ENCODE results near the gene CCDC197. TPM values are rescaled to one million over a fixed set of nuclear protein-coding genes. Genes with fewer than 3 reads are reported as not detected.

The CCDC197 gene
- total and polyA plus RNA-seq, 5 donors from 2014 or later, result not detected

DNA sequence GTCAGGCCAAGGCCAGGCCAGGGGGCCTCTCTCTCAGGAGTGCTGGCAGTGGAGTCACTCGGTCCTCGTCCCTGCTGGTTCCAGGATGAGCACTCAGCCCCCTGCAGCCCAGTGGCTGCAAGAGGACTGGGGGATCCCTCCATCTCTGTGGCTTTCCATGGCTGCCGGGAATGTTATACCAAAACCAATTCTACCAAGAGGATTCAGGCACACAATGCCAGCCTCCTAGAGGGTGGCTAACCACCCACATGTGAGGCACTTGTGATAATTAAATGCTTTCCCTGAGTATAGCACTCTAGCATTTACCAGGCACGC lies 42.6 kb upstream of the CCDC197 start:
- peak overlapping the region; percentile 77 for H3K4me3 ChIP-seq (ENCODE audit: low read depth, low read length)
- H3K4me1 Mint-ChIP-seq, result peaks cover 11 to 74% (median 45%) of the 10 kb centered on the region in 4 donors
- H3K36me3 Mint-ChIP-seq, result no peaks in the 10 kb centered on the region
- no peaks in the 10 kb centered on the region for H3K9me3 Mint-ChIP-seq
- no peak for DNase-seq
- H3K27ac Mint-ChIP-seq, result peak overlapping the region; percentile 94 to 95 (median 95)
- H3K36me3 ChIP-seq (ENCODE audit: control insufficient read depth, insufficient read depth, low read length), result peaks cover 7% of the 10 kb centered on the region
- peaks cover 4% of the 10 kb centered on the region for H3K27me3 Mint-ChIP-seq
- ATAC-seq (ENCODE audit: low read depth in 2 of 2), result no peak
- peaks cover 65% of the 10 kb centered on the region for H3K4me1 ChIP-seq (ENCODE audit: control insufficient read depth, insufficient read depth, low read length, poor library complexity, severe bottlenecking)
- H3K4me3 Mint-ChIP-seq, result peak overlapping the region; percentile 78 to 92 (median 82)
- H3K9me3 ChIP-seq (ENCODE audit: control insufficient read depth in 2 of 2, low read length in 2 of 2), result no peaks in the 10 kb centered on the region
- H3K27me3 ChIP-seq (ENCODE audit: control insufficient read depth, insufficient read depth, low read length), result no peaks in the 10 kb centered on the region
- no peak overlapping the region for H3K27ac ChIP-seq (ENCODE audit: insufficient read depth, low read length, poor library complexity, severe bottlenecking)

DNA sequence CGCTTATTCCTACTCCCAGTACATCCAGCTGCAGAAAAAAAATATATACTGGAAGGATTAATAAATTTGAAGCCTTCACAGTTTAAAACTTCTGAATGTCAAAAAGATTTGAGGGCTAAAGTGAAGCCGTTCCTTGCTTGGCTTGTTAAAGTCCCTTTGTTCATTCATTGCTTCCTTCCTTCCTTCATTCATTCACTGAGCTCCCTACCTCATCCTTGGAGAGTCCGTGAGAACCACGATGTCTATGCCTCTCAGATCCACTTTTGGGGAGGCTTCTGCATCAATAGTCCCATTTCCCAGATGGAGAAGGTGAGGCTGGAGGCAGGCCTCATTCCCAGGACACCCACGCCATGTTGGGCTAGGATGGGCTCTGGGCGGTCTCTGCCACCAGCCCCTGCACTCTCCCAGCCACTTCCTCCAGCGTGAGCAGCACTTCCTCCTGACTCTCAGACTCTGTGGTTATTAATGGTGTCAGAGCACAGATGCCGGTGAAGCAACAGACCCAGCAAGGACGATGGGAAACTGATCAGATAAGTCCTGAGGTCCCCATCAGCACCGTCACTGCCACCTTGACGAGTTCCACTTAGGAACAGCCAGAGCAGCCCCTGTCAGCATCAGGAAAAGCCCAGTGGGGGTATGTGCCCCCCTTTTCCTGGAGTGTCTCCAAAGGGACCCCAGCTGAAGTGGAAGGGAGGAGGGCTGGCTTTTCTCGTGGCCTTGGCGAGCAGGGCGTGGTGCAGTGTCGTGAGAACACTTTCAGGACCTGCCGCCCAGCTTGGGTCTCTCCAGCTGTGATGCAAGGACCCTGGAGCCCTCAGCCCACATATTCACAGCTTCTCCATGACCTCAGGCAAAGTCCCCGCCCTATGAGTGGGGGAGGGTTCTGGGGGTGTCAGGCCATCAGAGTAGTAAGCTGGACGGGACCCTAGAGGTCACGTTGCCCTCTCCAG lies 41.9 kb upstream of the CCDC197 start:
- ATAC-seq (ENCODE audit: low read depth in 2 of 2), result peak; percentile 50 to 53
- Histone ChIP-seq H3K27ac (ENCODE audit: insufficient read depth, low read length, poor library complexity, severe bottlenecking) (peak overlapping the region; percentile 79), H3K4me1 (ENCODE audit: control insufficient read depth, insufficient read depth, low read length, poor library complexity, severe bottlenecking) (peaks cover 72% of the 10 kb centered on the region), H3K27me3 (ENCODE audit: control insufficient read depth, insufficient read depth, low read length) (no peaks in the 10 kb centered on the region), H3K36me3 (ENCODE audit: control insufficient read depth, insufficient read depth, low read length) (peaks cover 7% of the 10 kb centered on the region), H3K4me3 (ENCODE audit: low read depth, low read length) (peak overlapping the region; percentile 77), H3K9me3 (ENCODE audit: control insufficient read depth in 2 of 2, low read length in 2 of 2) (no peaks in the 10 kb centered on the region)
- peak overlapping the region; percentile 78 to 92 (median 82) for H3K4me3 Mint-ChIP-seq
- H3K9me3 Mint-ChIP-seq, result no peaks in the 10 kb centered on the region
- peaks cover 13 to 81% (median 52%) of the 10 kb centered on the region in 4 donors for H3K4me1 Mint-ChIP-seq
- peaks cover 4% of the 10 kb centered on the region for H3K27me3 Mint-ChIP-seq
- H3K27ac Mint-ChIP-seq, result peak overlapping the region; percentile 94 to 95 (median 95)
- DNase-seq, result peak; percentile 36 to 85 (median 57)
- H3K36me3 Mint-ChIP-seq, result no peaks in the 10 kb centered on the region

DNA sequence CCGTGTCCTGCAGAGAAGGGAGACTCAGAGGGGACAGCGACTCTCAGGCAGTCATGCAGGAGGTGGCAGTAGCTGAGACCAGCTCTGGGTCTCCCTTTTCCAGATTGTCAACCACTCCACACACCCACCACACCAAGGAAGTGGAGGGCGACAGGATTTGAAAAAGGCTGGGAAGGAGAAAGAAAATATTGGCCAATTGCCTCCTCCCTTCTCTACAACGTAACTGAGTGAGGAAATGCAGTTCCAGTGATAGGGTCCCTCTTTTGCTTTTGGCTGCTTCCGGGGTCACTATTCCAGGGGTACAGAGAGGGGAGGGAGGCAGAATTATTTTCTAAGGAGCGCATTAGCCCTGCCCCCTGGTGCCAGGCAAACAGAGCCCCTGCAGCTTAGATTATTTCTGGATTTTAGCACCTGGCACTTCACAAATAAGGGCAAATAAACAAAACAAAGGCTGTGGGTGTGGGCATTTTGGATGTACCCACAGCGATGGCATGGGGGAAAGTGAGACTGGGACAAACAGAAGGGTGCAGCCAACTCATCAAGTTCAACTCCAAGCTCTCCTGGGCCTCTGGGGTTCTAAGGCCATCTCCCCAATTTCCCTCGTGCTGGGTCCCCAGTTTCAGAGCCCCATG lies 41.1 kb upstream of the CCDC197 start:
- Mint-ChIP-seq H3K36me3 (no peaks in the 10 kb centered on the region), H3K4me1 (peaks cover 13 to 87% (median 58%) of the 10 kb centered on the region in 4 donors), H3K27me3 (peaks cover 4% of the 10 kb centered on the region), H3K9me3 (no peaks in the 10 kb centered on the region), H3K27ac (peak overlapping the region; percentile 69 to 95 (median 94)), H3K4me3 (peak overlapping the region; percentile 78 to 92 (median 82))
- H3K4me3 ChIP-seq (ENCODE audit: low read depth, low read length), result peak overlapping the region; percentile 77
- peaks cover 2% of the 10 kb centered on the region for H3K36me3 ChIP-seq (ENCODE audit: control insufficient read depth, insufficient read depth, low read length)
- H3K9me3 ChIP-seq (ENCODE audit: control insufficient read depth in 2 of 2, low read length in 2 of 2), result no peaks in the 10 kb centered on the region
- no peaks in the 10 kb centered on the region for H3K27me3 ChIP-seq (ENCODE audit: control insufficient read depth, insufficient read depth, low read length)
- DNase-seq (no peak), ATAC-seq (ENCODE audit: low read depth in 2 of 2) (no peak)
- H3K27ac ChIP-seq (ENCODE audit: insufficient read depth, low read length, poor library complexity, severe bottlenecking), result peak overlapping the region; percentile 79
- H3K4me1 ChIP-seq (ENCODE audit: control insufficient read depth, insufficient read depth, low read length, poor library complexity, severe bottlenecking), result peaks cover 80% of the 10 kb centered on the region

DNA sequence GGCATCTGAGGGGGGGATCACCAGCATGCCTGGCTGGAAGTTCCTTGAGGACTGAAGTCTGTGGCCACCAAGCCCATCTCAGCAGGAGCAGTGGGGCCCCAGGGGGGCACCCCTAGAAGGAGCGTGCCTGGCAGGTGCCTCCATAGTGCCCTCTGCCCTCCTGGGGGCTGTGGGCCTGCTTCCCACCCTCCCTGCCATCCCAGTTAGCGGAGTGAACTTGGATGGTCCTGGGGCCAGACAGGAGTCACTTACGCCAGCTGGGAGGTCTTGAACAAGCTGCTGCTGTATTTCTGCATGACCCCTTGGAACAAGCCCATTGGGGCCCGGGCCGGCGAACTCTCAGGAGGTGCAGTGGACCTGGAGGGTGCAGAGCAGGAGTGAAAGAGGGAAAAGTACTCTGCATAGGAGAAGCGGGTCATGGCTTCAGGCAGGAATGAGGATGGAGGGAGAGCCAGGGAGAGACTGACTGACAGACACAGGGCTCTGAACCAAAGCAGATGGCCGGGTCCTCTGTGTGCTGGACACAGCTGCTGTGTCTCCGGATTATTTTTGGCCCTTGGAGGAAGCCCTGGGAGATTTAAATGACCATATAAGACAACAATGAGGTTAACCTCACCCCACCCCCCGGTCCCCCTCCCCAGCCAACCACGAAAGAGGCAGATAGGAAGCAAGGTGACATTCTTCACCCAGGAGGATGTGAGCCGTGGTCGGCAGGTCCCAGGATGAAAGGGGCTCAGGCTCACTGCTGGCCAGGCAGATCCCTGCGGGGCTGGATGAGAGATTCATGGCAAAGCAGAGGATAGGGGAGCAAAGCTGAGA lies 40.4 kb upstream of the CCDC197 start:
- no peaks in the 10 kb centered on the region for H3K27me3 ChIP-seq (ENCODE audit: control insufficient read depth, insufficient read depth, low read length)
- H3K27ac ChIP-seq (ENCODE audit: insufficient read depth, low read length, poor library complexity, severe bottlenecking), result peak overlapping the region; percentile 79
- Mint-ChIP-seq H3K36me3 (no peaks in the 10 kb centered on the region), H3K27ac (peak overlapping the region; percentile 52 to 89 (median 76)), H3K4me3 (peak overlapping the region; percentile 55 to 95 (median 82)), H3K9me3 (peaks cover 0 to 1% (median 0%) of the 10 kb centered on the region in 7 donors), H3K27me3 (peaks cover 4% of the 10 kb centered on the region), H3K4me1 (peaks cover 17 to 95% (median 64%) of the 10 kb centered on the region in 4 donors)
- DNase-seq, result peak in 1 of 3 donors; percentile 54
- peak overlapping the region; percentile 77 for H3K4me3 ChIP-seq (ENCODE audit: low read depth, low read length)
- H3K4me1 ChIP-seq (ENCODE audit: control insufficient read depth, insufficient read depth, low read length, poor library complexity, severe bottlenecking), result peaks cover 88% of the 10 kb centered on the region
- ATAC-seq (ENCODE audit: low read depth in 2 of 2), result no peak
- no peaks in the 10 kb centered on the region for H3K9me3 ChIP-seq (ENCODE audit: control insufficient read depth in 2 of 2, low read length in 2 of 2)
- H3K36me3 ChIP-seq (ENCODE audit: control insufficient read depth, insufficient read depth, low read length), result no peaks in the 10 kb centered on the region

DNA sequence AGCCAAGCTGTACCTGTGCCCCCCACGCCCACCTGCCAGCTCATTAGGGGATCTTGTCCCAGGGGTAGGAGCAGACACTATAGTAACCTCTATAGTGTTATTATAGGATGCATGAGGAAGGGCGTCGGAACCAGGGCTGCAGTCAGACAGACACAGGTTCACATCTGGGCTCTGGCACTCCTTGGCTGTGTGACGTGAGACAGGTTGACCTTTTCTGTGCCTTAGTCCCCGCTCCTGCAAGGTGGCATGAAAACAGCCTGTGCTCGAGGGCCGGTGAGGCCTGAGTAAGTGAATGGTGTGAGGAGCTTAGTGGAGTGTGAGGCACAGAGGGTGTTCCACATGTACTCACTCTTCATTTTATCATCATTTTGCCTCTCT lies 39.8 kb upstream of the CCDC197 start:
- H3K36me3 Mint-ChIP-seq, result no peaks in the 10 kb centered on the region

DNA sequence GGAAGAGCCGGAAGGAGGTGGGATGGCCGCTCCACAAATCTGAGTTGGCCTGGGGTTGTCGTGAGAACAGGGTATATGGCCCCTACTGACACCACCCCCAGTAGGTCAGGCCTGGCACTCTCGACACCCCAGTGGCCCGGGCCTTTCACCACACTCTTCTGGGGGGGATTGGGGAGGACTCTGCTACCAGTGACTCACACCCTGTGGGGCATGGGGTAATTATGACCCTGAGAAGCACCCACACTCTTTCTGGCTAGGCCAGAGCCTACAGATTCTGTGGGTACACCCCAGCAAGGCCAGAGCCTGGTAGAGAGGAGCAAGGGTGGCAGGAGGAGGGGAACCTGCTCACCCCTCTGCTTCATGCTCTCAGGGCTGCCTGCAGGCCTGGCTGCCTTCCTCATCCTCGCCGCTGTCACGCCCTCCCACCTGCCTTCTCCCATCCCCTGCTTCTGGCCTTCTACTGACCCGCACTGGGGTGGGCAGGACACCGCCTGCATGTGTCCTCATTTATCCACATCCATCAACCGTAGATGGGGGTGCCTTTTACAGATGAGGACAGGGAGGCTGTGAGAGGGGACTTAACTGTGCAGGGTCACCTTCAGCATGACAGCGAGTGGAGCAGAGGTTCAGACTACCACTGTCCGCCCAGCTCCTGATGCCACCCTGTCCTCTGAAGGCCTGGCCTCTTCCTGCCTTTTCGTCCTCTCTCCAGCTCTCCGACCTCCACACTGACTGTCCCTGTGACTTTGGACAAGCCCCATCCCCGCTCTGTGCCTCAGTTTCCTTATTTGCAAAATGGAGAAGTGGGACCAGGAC lies 39.1 kb upstream of the CCDC197 start:
- Histone ChIP-seq H3K9me3 (ENCODE audit: control insufficient read depth in 2 of 2, low read length in 2 of 2) (no peaks in the 10 kb centered on the region), H3K4me1 (ENCODE audit: control insufficient read depth, insufficient read depth, low read length, poor library complexity, severe bottlenecking) (peaks cover 95% of the 10 kb centered on the region), H3K27ac (ENCODE audit: insufficient read depth, low read length, poor library complexity, severe bottlenecking) (peak overlapping the region; percentile 88), H3K36me3 (ENCODE audit: control insufficient read depth, insufficient read depth, low read length) (no peaks in the 10 kb centered on the region), H3K27me3 (ENCODE audit: control insufficient read depth, insufficient read depth, low read length) (no peaks in the 10 kb centered on the region), H3K4me3 (ENCODE audit: low read depth, low read length) (peak overlapping the region; percentile 19)
- peak overlapping the region in 2 of 3 donors; percentile 87 to 89 for H3K27ac Mint-ChIP-seq
- no peak for DNase-seq
- peaks cover 0 to 1% (median 0%) of the 10 kb centered on the region in 7 donors for H3K9me3 Mint-ChIP-seq
- H3K36me3 Mint-ChIP-seq, result no peaks in the 10 kb centered on the region
- ATAC-seq (ENCODE audit: low read depth in 2 of 2), result no peak
- peaks cover 18 to 96% (median 69%) of the 10 kb centered on the region in 4 donors for H3K4me1 Mint-ChIP-seq
- H3K4me3 Mint-ChIP-seq, result peak overlapping the region in 3 of 4 donors; percentile 49 to 82 (median 81)
- peaks cover 4% of the 10 kb centered on the region for H3K27me3 Mint-ChIP-seq

More for the DNA sequence above, 39.8 kb upstream of the CCDC197 start:
- peaks cover 0 to 1% (median 0%) of the 10 kb centered on the region in 7 donors for H3K9me3 Mint-ChIP-seq
- DNase-seq, result no peak
- ATAC-seq (ENCODE audit: low read depth in 2 of 2), result no peak
- Histone ChIP-seq H3K9me3 (ENCODE audit: control insufficient read depth in 2 of 2, low read length in 2 of 2) (no peaks in the 10 kb centered on the region), H3K36me3 (ENCODE audit: control insufficient read depth, insufficient read depth, low read length) (no peaks in the 10 kb centered on the region), H3K27ac (ENCODE audit: insufficient read depth, low read length, poor library complexity, severe bottlenecking) (peak overlapping the region; percentile 34), H3K4me3 (ENCODE audit: low read depth, low read length) (no peak overlapping the region), H3K4me1 (ENCODE audit: control insufficient read depth, insufficient read depth, low read length, poor library complexity, severe bottlenecking) (peaks cover 94% of the 10 kb centered on the region), H3K27me3 (ENCODE audit: control insufficient read depth, insufficient read depth, low read length) (no peaks in the 10 kb centered on the region)
- peaks cover 4% of the 10 kb centered on the region for H3K27me3 Mint-ChIP-seq
- peaks cover 18 to 95% (median 66%) of the 10 kb centered on the region in 4 donors for H3K4me1 Mint-ChIP-seq
- H3K4me3 Mint-ChIP-seq, result peak overlapping the region; percentile 55 to 95 (median 82)
- peak overlapping the region; percentile 52 to 89 (median 76) for H3K27ac Mint-ChIP-seq

Measured in CD4-positive, CD25-positive, alpha-beta regulatory T cell (primary cell).